NCI-H2171 (cell line): Measurements from ENCODE around the gene BHLHE40.

ENCODE experiments used
- DNase-seq: peaks from one replicate; lab custom pipeline; 2025; lab: John Stamatoyannopoulos, UW

The BHLHE40 gene

GRCh38 chr3:4979428-4980228 is at the start of gene BHLHE40:
Gene BHLHE40, plus strand, starts transcription at chr3:4979437. Its CDS starts 282 bp downstream, at chr3:4979719.
- no peak for DNase-seq

DNA sequence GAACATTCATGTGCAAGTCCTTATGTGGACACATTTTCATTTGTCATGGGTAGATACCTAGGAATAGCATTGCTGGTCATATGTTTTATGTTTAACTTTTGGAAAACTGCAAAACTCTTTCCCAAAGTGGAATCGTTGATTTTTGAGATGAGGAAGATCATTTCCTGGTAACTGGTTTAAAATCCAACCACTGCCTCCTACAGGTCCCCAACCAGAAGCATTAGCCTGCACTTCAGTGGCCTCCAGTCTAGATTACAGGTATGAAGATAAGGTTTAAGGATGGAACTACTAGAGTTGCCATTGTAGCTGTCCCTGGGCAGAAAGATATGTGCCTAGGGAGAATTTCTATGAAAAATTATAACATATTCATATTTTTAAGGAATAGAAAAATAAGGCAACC is 48.7 kb upstream of the BHLHE40 start:
- no peak for DNase-seq

GRCh38 chr3:4934050-4934449 is 45.2 kb upstream of the BHLHE40 start:
- DNase-seq = no peak

DNA sequence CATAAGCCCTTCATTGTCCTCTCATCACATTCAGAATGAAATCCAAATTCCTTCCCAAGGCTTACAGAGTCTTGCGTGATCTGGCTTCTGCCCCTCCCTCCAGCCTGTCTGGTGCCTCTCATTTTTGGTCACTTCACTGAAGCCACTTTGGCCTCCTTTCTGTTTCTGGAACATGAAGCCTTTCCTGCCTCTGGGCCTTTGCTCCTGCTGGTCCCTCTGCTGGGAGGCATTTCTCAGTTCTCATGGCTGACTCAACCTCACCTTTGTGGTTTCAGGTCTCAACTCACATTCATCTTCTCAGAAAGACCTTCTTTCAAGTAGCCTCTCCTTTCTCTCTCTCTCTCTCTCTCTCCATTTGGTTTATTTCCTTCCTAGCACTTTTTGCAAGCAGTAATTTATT is 43.9 kb upstream of the BHLHE40 start:
- DNase-seq = no peak

- DNase-seq = no peak
These were observed 42.1 kb upstream of the BHLHE40 start for GRCh38 chr3:4936982-4937614.

DNA sequence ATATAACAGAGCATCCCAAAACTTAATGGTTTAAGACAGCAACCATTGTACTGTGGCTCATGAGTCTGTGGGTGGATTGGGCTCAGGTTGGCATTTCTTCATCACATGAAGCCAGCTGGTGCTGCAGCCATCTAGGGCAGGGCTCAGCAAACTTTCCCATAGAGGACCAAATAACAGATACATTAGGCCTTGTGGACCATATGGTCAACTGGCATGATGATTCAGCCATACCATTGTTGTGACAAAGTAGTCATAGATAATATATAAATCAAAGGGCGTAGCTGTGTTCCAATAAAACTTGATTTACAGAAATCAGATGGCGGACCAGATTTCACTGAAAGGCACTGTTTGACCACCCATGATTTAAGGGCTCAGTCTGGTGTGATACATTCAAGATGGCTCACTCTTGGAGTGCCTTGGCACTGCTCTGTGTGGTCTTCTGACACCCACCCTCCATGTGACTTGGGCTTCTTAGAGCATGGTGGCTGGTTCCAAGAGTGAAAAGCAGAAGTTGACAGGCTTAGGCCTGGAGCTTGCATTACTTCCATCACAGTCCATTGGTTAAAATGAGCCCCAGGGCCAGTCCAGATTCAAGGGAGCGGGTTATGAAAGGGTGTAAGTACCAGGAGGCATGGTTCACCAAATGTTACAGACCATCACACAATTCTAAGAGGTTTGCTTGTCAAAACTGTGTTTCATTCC is 40.8 kb upstream of the BHLHE40 start:
- no peak for DNase-seq

- no peak for DNase-seq
These were observed 40.0 kb upstream of the BHLHE40 start for GRCh38 chr3:4939276-4939675.

DNA sequence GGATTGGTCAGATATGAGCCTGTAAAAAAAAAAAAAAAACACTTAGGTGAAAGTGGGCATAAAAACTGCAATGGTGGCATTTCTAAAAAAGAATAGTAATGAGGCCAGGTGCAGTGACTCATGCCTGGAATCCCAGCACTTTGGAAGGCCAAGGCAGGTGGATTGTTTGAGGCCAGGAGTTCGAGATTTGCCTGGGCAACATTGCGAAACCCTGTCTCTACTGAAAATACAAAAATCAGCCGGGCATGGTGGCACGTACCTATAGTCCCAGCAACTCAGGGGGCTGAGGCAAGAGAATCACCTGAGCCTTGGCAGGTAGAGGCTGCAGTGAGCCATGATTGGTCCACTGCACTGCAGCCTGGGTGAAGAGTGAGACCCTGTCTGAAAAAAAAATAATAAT is 38.3 kb upstream of the BHLHE40 start:
- DNase-seq = no peak

DNA sequence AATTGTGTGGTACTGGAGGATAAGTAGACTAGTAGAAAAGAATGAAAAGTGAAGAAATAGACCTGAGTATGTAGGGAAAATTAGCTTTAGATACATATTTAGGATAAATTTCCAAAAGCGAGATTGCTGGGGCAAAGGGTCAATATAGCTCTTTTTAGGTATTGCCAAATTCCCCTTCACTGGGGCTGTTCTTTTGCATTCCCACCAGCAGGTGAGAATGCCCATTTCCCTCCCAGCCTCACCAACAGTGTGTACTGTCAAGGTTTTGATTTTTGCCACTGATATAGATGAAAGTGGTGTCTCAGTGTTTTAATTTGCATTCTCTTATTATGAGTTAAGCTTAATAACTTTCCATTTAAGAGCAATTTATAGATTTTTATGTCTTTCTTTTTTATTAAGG is 35.7 kb upstream of the BHLHE40 start:
- DNase-seq = no peak

GRCh38 chr3:4945324-4945723 is 33.9 kb upstream of the BHLHE40 start:
- no peak for DNase-seq

DNA sequence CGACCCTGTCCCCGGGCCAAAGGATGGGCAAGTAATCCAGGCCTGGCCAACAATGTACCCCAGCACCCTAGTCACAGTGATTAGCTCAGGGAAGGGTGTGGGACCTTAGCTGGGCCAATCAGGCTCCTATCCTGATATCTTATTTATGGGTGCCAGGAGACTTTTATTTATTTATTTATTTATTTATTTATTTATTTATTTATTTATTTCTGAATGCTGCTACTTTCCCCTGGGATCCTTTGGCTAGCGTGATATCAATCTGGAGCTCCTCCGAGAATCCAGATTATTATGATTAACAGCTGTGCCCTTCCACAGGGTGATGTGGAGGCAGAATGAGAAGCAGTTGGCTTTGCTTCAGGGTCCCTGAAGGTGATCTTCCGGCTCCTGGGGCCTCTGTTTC is 32.2 kb upstream of the BHLHE40 start:
- DNase-seq = no peak

GRCh38 chr3:4948395-4948794 is 30.8 kb upstream of the BHLHE40 start:
- DNase-seq = no peak

DNA sequence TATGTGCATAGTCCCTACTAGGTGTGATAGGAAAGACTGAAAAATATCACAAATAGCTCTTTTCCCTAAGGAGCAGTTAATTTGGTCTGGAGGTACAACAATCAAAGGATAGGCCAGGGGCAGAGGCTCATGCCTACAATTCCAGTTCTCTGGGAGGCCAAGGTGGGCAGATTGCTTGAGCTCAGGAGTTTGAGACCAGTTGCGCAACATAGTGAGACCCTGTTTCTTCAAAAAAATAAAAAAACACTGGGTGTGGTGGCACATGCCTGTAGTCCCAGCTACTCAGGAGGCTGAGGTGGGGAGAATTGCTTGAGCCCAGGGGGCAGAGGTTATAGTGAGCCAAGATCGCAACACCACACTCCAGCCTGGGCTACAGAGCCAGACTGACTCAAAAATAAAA is 30.2 kb upstream of the BHLHE40 start:
- DNase-seq = no peak

DNA sequence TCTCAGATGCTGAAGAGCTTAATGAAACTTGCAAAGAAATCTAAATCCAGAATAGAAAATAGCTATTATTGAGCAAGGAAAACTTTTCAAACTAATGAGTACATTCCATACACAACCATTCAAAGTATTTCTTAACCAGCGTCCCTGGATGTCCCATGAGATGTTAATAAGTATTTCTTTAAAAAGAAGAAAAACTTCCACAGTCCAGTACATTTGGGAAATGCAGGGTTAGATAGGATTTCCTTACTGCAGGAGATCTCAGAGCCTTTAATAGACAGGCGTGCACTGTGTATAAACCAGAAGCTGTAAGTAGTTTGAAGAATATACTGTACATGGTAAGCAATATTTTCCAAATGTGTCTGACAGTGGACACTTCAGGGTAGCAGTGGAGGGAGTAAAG is 29.6 kb upstream of the BHLHE40 start:
- no peak for DNase-seq

DNA sequence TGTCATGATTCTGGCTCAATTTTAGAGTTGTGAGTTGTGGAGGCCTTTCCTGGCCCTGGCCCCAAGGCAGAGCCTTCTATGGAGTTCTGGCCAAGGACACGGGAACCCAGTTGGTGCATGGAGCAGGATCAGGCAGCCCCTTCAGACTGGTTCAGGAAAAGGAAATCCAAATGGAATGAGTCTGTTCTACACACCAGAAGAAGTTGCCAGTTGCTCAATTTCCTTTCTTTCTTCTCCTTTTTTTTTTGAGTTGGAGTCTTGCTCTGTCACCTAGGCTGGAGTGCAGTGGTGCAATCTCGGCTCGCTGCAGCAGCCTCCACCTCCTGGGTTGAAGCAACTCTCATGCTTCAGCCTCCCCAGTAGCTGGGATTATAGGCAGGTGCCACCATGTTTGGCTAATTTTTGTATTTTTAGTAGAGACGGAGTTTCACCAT is 28.9 kb upstream of the BHLHE40 start:
- DNase-seq = no peak

- no peak for DNase-seq
These were observed 28.3 kb upstream of the BHLHE40 start for GRCh38 chr3:4950948-4951347.

GRCh38 chr3:4953119-4953518 is 26.1 kb upstream of the BHLHE40 start:
- no peak for DNase-seq

- DNase-seq = no peak
These were observed 24.8 kb upstream of the BHLHE40 start for GRCh38 chr3:4954256-4955000.

GRCh38 chr3:4956099-4956498 is 23.1 kb upstream of the BHLHE40 start:
- no peak for DNase-seq

DNA sequence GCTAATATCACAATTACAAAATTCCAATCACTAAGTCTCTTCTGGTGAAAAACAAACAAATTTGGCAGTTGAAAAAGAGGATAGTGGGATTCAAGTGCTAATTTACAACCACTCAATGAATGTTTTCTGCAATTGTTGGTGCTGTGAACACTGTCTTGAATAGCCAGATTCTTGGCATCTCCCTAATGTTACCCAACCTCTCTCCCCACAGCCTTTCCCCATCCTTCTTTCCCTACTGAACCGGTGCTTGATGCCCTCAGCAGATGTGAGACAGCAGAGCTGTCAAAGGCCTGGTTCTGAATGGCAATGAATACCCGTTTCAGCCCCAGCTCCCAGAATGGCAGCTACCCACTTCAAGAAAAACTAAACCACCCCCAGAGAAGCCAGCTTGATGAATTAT is 22.5 kb upstream of the BHLHE40 start:
- no peak for DNase-seq

- no peak for DNase-seq
These were observed 21.3 kb upstream of the BHLHE40 start for GRCh38 chr3:4957978-4958377.

DNA sequence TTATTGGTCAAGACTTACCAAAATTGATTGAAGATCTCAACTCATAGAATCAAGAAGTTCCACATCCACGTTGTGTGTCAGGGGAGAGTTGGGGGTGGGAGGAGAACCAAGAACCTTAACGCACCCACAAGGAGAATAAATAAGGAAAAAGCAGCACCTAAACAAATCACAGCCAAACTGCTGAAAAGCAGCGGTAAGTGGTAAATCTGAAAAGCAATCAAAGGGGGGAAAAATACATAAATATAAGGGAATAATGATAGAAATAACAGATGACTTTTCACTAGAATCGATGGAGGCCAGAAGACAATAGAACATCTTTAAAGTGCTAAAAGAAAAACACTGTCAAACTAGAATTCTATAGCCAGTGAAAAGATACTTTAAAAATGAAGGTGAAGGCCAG is 20.1 kb upstream of the BHLHE40 start:
- DNase-seq = no peak
